Gastroesophageal sphincter (tissue), 3 donors: Measurements from ENCODE around the gene ABAT.

Source experiments
- CTCF ChIP-seq, 4 experiments: fragments of 200-600 bp in 2 of 4; fragments of 450-650 bp in 2 of 4; sonication (generic) in 1 of 4; IDR thresholded peaks; one replicate each; pipeline ENCODE4 v1.5.1; 2017 to 2019; ENCODE audit warnings: antibody characterized with exemption in 4 of 4, mild to moderate bottlenecking in 2 of 4, moderate library complexity in 2 of 4
- POLR2A ChIP-seq, 2 donors: fragments of 450-650 bp; IDR thresholded peaks; one replicate each; pipeline ENCODE4 v1.6.1; 2017; ENCODE audit warnings: antibody characterized with exemption in 2 of 2, mild to moderate bottlenecking in 2 of 2, moderate library complexity in 1 of 2
- POLR2AphosphoS5 ChIP-seq: sonication (generic); formaldehyde crosslinking; IDR thresholded peaks from one replicate; pipeline ENCODE4 v1.6.1; 2017; ENCODE audit warnings: antibody characterized with exemption

DNA sequence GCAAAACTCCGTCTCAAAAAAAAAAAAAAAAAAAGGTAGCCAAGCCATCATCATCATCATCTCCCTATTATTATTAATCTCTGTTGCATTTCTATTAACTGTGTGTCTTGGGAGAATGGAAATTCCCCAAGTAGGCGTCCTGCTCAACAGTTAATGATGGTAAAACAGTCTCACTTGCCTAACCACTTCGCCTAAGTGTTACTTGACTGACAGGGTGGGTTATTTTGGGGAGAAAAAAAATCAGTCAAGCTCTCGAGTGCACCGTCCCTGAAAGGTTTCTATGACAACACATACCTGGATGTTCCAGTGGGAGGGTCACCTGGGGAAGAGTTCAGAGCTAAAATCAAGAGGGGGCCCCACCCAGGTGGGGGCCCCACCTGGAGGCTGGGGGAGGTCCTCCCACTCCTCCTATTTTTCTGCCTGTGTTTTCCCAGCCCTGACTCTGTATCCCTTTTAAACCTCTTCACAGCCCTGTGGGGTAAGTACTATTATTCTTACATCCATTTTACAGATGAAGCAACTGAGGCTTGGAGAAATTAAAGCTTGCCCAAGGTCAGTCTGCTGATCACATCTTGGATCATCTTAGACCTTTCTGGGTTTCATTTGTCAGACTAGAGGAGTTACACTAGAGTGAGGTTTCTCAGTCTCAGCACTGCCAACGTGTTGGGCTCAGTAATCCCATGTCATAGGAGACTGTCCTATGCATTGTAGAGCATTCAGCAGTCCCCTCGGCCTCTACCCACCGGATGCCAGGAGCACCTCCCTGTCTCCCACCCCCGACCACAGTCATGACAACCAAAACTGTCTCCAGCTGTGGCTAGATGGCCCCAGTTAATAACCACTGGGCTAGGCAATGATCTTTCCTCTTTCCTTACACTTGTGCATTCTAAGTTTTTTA lies 11.0 kb upstream of the ABAT start:
- TF ChIP-seq CTCF (IDR thresholded peaks at IDR 0.05) (no peak), POLR2A (IDR thresholded peaks at IDR 0.05) (no peak), POLR2AphosphoS5 (no peak)
